AG10803 (cell line): ENCODE data around the gene CASZ1.

Experiments used
- DNase-seq: peaks from one replicate; pipeline ENCODE4 v3.0.0; 2010; ENCODE audit warnings: low read depth
- H3K4me3 ChIP-seq: 2 replicates; pipeline ENCODE4 v1.5.1; 2011; ENCODE audit warnings: mild to moderate bottlenecking, low read length, control low read depth
- CTCF ChIP-seq: conservative IDR thresholded peaks from 2 replicates; pipeline ENCODE4 v1.5.1; 2011; ENCODE audit warnings: mild to moderate bottlenecking, low read length, control low read depth, inconsistent platforms

CASZ1 gene

DNA sequence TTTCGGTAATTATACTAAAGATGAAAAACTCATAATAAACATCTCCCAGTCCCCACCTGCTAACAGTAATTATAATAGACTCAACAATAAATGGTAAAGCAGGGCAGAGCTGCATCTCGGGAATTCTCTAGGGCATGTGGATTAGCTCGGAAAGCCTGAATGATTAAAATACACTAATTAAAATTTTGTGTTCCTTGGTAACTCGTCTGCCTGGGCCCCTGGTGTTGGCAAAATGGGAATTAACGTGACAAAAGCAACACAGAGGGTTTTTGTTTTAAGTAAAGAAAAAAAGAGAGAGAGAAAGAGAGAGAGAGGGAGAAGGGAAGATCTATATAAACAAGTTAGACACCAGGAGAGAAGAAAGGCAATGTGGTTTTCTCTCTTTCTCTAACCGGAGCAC lies 62.1 kb downstream of the CASZ1 start:
- TF ChIP-seq CTCF: no peak
- H3K4me3 ChIP-seq: no peak overlapping the region
- DNase-seq: no peak

DNA sequence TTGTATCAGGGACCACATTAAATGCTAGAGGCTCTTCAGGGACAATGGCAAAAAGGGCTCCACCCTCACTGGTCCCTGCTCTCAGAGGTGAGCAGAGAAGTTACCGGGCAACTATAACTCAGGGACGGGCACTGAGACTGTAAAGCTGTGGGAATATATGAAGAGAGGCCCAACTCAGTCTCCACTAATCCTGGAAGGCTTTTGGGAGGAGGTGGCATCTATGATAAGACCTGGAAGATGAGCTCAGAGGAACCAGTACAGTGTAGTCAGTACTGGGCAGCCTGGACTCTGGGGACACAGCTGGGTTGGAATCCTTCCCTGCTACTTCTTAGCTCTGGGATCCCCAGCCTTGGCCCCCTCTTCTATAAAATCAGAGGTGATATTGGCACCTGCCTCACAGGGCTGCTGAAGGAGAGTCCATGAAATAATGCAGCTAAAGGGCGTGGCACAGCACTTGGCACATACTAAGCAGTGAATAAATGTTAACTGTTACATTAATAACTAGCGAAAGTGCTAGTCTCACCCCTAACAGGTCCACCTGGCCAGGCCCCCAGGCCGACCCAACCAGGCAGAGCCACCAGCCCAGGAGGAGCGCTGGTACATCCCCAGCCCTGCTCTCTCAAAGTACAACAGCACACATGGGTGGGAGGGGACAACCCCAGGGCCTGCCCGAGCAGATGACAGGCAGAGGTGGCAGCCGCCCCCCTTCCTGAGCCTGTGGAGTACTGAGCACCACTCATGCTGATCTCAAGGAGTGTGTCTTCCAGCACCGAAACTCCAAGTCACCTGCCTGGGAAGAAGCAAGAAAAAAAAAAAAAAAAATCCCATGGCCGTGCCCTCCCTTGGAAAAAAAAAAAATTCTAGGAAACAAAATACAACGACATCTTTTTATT lies 62.7 kb downstream of the CASZ1 start:
- TF ChIP-seq CTCF: no peak
- no peak for DNase-seq

GRCh38 chr1:10730985-10731384 lies 65.5 kb downstream of the CASZ1 start:
- no peak for TF ChIP-seq CTCF
- peak; percentile 87 for DNase-seq
- H3K4me3 ChIP-seq: no peak overlapping the region

More for the DNA sequence above, 62.7 kb downstream of the CASZ1 start:
- no peak overlapping the region for H3K4me3 ChIP-seq

- no peak for DNase-seq
- TF ChIP-seq CTCF: no peak
- no peak overlapping the region for H3K4me3 ChIP-seq
Measured at GRCh38 chr1:10728595-10729410, 67.6 kb downstream of the CASZ1 start.

DNA sequence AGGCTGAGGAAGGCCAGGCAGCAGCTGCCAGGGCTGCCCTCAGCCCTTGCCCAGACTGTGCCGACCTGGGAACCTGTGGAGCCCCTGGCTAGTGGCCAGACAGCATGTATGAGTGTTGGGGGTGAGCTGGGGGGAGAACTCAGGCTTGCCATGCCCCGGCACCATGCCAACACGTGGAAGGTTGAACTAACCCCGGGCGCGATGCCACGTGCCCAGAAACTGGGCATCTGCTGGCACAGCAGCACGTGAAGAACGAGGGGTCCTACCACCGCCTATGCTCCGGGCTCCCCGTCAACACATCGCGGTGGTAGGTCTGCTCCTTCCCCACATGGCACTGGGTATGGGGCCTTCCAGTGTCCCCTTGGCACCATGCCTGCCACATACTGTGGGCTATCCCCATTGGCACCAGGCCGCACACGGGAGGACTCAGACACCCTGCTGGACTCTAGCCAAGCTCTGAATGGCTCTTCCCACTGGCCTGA lies 68.7 kb downstream of the CASZ1 start:
- DNase-seq: no peak
- TF ChIP-seq CTCF: no peak
- no peak overlapping the region for H3K4me3 ChIP-seq

DNA sequence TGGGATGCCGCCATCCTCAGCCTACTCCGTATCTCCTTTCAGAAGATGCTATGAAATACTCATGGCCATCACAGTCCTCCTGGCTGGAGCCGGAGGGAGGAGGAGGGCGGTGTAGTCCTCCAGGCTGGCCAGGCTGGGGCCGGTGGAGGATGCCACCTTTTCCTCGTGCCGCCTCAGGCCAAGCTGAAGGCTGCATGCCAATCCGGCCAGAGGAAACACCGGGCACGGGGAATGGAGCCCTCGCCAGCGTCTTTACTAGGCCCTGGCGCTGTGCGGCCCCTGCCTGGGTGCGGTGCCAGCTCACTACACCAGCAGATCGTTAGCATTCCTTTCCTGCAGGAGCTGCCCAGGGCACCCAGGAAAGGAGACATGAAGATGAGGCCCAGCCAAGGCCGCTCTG lies 70.1 kb downstream of the CASZ1 start:
- no peak for TF ChIP-seq CTCF
- no peak for DNase-seq
- H3K4me3 ChIP-seq: no peak overlapping the region
